ENCODE data around the gene CAMK1D. TPM values are rescaled to one million over a fixed set of nuclear protein-coding genes. Genes with fewer than 3 reads are reported as not detected.

The CAMK1D gene
- polyA plus RNA-seq, 1 of the 3 experiments (the other 2 are of a cell fraction) = 4.1 TPM

GRCh38 chr10:12839941-12840611, 490.7 kb downstream of the CAMK1D start (continued):
- TF ChIP-seq TAF1 (IDR thresholded peaks at IDR 0.05; ENCODE audit: borderline replicate concordance, low read depth, low read length) (no peak), TCF12 (IDR thresholded peaks at IDR 0.05) (no peak; the same call in 1 of the 2 replicates), RCOR1 (IDR thresholded peaks at IDR 0.05; ENCODE audit: low read length) (peak; percentile 51; the same call in 1 of the 2 replicates), USF1 (IDR thresholded peaks at IDR 0.05; ENCODE audit: borderline replicate concordance, low read depth) (no peak), MXI1 (IDR thresholded peaks at IDR 0.05; ENCODE audit: low read depth, low read length) (peak; percentile 54; the same call in 1 of the 2 replicates), GATA2 (CRISPR knock-in tag; IDR thresholded peaks at IDR 0.05) (no peak)

GRCh38 chr10:12841426-12841825, 492.1 kb downstream of the CAMK1D start:
- DNase-seq = peak; percentile 8
- H3K4me1 ChIP-seq (ENCODE audit: control insufficient read depth in 1 of 2, insufficient read depth in 2 of 2, low read depth in 1 of 2, low read length in 1 of 2) = peaks cover 0 to 23% of the 10 kb centered on the region in 2 experiments; a peak in 1 of 4 replicates
- no peak overlapping the region for H3K4me2 ChIP-seq
- H3K9ac ChIP-seq = no peak overlapping the region
- no peaks in the 10 kb centered on the region for H3F3A ChIP-seq (replicated peaks; ENCODE audit: insufficient read depth)
- no peaks in the 10 kb centered on the region for H3K9me3 ChIP-seq
- CTCF ChIA-PET = no interaction called here
- H3K27ac ChIP-seq (ENCODE audit: low read depth in 2 of 2, low read length in 1 of 2) = no peak overlapping the region
- POLR2A ChIA-PET = no interaction called here
- no peaks in the 10 kb centered on the region for H3K9me2 ChIP-seq
- H3K79me2 ChIP-seq (ENCODE audit: insufficient read depth) = no peaks in the 10 kb centered on the region
- H3K4me3 ChIP-seq (ENCODE audit: low read depth in 2 of 2, low read length in 1 of 2) = no peak overlapping the region
- no peak for TF ChIP-seq RFX5 (IDR thresholded peaks at IDR 0.05; ENCODE audit: low read length)
- no peak for TF ChIP-seq NRF1 (IDR thresholded peaks at IDR 0.05; ENCODE audit: low read depth, low read length)
- H4K20me1 ChIP-seq (ENCODE audit: insufficient read depth) = no peaks in the 10 kb centered on the region
- no peak overlapping the region for H2AFZ ChIP-seq (ENCODE audit: low read depth)
- 94% methylated on average over 7 of the region's 10 CpGs for WGBS (ENCODE audit: low lambda C conversion rate)
- no peaks in the 10 kb centered on the region for H3K27me3 ChIP-seq (ENCODE audit: insufficient read depth)
- no peaks in the 10 kb centered on the region for H3K36me3 ChIP-seq (replicated peaks in 1 of 2; ENCODE audit: control insufficient read depth in 1 of 2, insufficient read depth in 2 of 2, low read length in 1 of 2)

GRCh38 chr10:12841826-12842225, 492.5 kb downstream of the CAMK1D start:
- H3K36me3 ChIP-seq (replicated peaks in 1 of 2; ENCODE audit: control insufficient read depth in 1 of 2, insufficient read depth in 2 of 2, low read length in 1 of 2) = no peaks in the 10 kb centered on the region
- H3K79me2 ChIP-seq (ENCODE audit: insufficient read depth) = no peaks in the 10 kb centered on the region
- TF ChIP-seq GATA2 (CRISPR knock-in tag; IDR thresholded peaks at IDR 0.05) (no peak), USF1 (IDR thresholded peaks at IDR 0.05; ENCODE audit: borderline replicate concordance, low read depth) (no peak), SMC3 (IDR thresholded peaks at IDR 0.05; ENCODE audit: low read depth, low read length) (no peak), USF2 (IDR thresholded peaks at IDR 0.05; ENCODE audit: borderline replicate concordance, low read depth, low read length) (no peak)
- H3K4me3 ChIP-seq (ENCODE audit: low read depth in 2 of 2, low read length in 1 of 2) = no peak overlapping the region
- H3K27ac ChIP-seq (ENCODE audit: low read depth in 2 of 2, low read length in 1 of 2) = no peak overlapping the region
- H3F3A ChIP-seq (replicated peaks; ENCODE audit: insufficient read depth) = no peaks in the 10 kb centered on the region
- POLR2A ChIA-PET = no interaction called here
- CTCF ChIA-PET = no interaction called here
- no peaks in the 10 kb centered on the region for H3K9me2 ChIP-seq
- no peak overlapping the region for H3K4me2 ChIP-seq
- no peaks in the 10 kb centered on the region for H3K27me3 ChIP-seq (ENCODE audit: insufficient read depth)
- H3K4me1 ChIP-seq (ENCODE audit: control insufficient read depth in 1 of 2, insufficient read depth in 2 of 2, low read depth in 1 of 2, low read length in 1 of 2) = peaks cover 0 to 23% of the 10 kb centered on the region in 2 experiments; a peak in 1 of 4 replicates
- no peak overlapping the region for H2AFZ ChIP-seq (ENCODE audit: low read depth)
- H3K9ac ChIP-seq = no peak overlapping the region
- no peak for DNase-seq
- no peaks in the 10 kb centered on the region for H4K20me1 ChIP-seq (ENCODE audit: insufficient read depth)
- H3K9me3 ChIP-seq = no peaks in the 10 kb centered on the region
- 86% methylated on average over 13 of the region's 13 CpGs for WGBS (ENCODE audit: low lambda C conversion rate)

Data from SK-N-SH (cell line).